NCI-H2081 (cell line): ENCODE results near the gene MARVELD1.
A peak's percentile ranks its signal among the peaks of the same experiment; 100 is the strongest.
"Not testable (repeated sequence)": the region's sequence is repeated elsewhere in the genome, so short reads cannot be mapped to it uniquely, and the experiment has no call there.

Source experiments
- DNase-seq, 2 experiments: peaks; one replicate each; lab custom pipeline; 2025; lab: John Stamatoyannopoulos, UW

Gene MARVELD1

GRCh38 chr10:97690133-97690532 is 23.4 kb upstream of the MARVELD1 start:
- no peak for DNase-seq

GRCh38 chr10:97698072-97698655 is 15.4 kb upstream of the MARVELD1 start:
- DNase-seq: not testable (repeated sequence)

- peak; percentile 32 to 44 for DNase-seq
Measured at GRCh38 chr10:97701438-97702069, 12.0 kb upstream of the MARVELD1 start.

- DNase-seq: no peak
Measured at GRCh38 chr10:97703398-97704067, 10.0 kb upstream of the MARVELD1 start.

GRCh38 chr10:97704341-97704740 is 9.2 kb upstream of the MARVELD1 start:
- DNase-seq: no peak

- DNase-seq: no peak
Measured at GRCh38 chr10:97705006-97705670, 8.4 kb upstream of the MARVELD1 start.

GRCh38 chr10:97707134-97707861 is 6.2 kb upstream of the MARVELD1 start:
- no peak for DNase-seq

- no peak for DNase-seq
Measured at GRCh38 chr10:97708167-97708566, 5.4 kb upstream of the MARVELD1 start.

GRCh38 chr10:97708976-97709946 is 4.3 kb upstream of the MARVELD1 start:
- DNase-seq: peak in 1 of 2 experiments; percentile 6

- no peak for DNase-seq
Measured at GRCh38 chr10:97711640-97712572, 1.6 kb upstream of the MARVELD1 start.

- peak; percentile 10 to 56 for DNase-seq
Measured at GRCh38 chr10:97713826-97714400, 383 bp downstream of the MARVELD1 start.

GRCh38 chr10:97714401-97715258 is 1.1 kb downstream of the MARVELD1 start:
- peak in 1 of 2 experiments; percentile 9 for DNase-seq

- DNase-seq: no peak
Measured at GRCh38 chr10:97715259-97715874, 1.8 kb downstream of the MARVELD1 start.

- DNase-seq: no peak
Measured at GRCh38 chr10:97717627-97718026, 4.1 kb downstream of the MARVELD1 start.

GRCh38 chr10:97718178-97718577 is 4.6 kb downstream of the MARVELD1 start:
- no peak for DNase-seq

GRCh38 chr10:97718659-97719142 is 5.2 kb downstream of the MARVELD1 start:
- DNase-seq: peak; percentile 25 to 35

- DNase-seq: no peak
Measured at GRCh38 chr10:97719602-97720001, 6.1 kb downstream of the MARVELD1 start.
